H1 (cell line): ENCODE data around the gene RIT2. TPM values are rescaled to one million over a fixed set of nuclear protein-coding genes. Genes with fewer than 3 reads are reported as not detected.

Experiments
- CTCF ChIA-PET: fragments of 300-600 bp; sonication (Branson Sonifier 250); formaldehyde crosslinking; loops from one replicate; lab custom pipeline; 2021; ENCODE audit not compliant: partially characterized antibody; lab: Charles Lee
- POLR2A ChIA-PET: fragments of 300-600 bp; sonication (Branson Sonifier 250); formaldehyde crosslinking; loops from one replicate; lab custom pipeline; 2021; ENCODE audit warnings: inconsistent platforms; ENCODE audit not compliant: partially characterized antibody; lab: Charles Lee
- DNase-seq, 2 experiments: peaks; one replicate each; pipeline versions ENCODE4 v3.0.0 to v3.0.0-alpha.2; 2010 to 2022; ENCODE audit warnings: low spot score in 2 of 2, low read depth in 1 of 2, mixed read lengths in 1 of 2
- FAIRE-seq: peaks from 2 replicates; lab custom pipeline; 2011; peaks lifted over from hg19 to GRCh38; lab: Jason Lieb, UNC
- H2AFZ ChIP-seq: 2 replicates; pipeline ENCODE4 v1.8.1; 2012; ENCODE audit warnings: low read length, inconsistent platforms
- H2AK5ac ChIP-seq: 2 replicates; pipeline ENCODE4 v1.6.1; 2013; ENCODE audit warnings: low read depth, low read length
- H2BK120ac ChIP-seq: replicated peaks from 2 replicates; pipeline ENCODE3; 2013; ENCODE audit warnings: low read depth, low read length, inconsistent platforms
- H2BK12ac ChIP-seq: 2 replicates; pipeline ENCODE4 v1.6.1; 2013; ENCODE audit warnings: low read depth, low read length
- H2BK15ac ChIP-seq: 2 replicates; pipeline ENCODE4 v1.6.1; 2013; ENCODE audit warnings: low read length
- H2BK20ac ChIP-seq: 2 replicates; pipeline ENCODE4 v1.6.1; 2013; ENCODE audit warnings: low read length
- H2BK5ac ChIP-seq: 2 replicates; pipeline ENCODE4 v1.6.1; 2013; ENCODE audit warnings: low read depth, low read length
- H3K14ac ChIP-seq: 2 replicates; pipeline ENCODE4 v1.6.1; 2013; ENCODE audit warnings: inconsistent platforms; ENCODE audit not compliant: insufficient read length
- H3K18ac ChIP-seq: 2 replicates; pipeline ENCODE4 v1.6.1; 2013; ENCODE audit warnings: low read length; ENCODE audit errors: extremely low read depth
- H3K23ac ChIP-seq: 2 replicates; pipeline ENCODE4 v1.6.1; 2013; ENCODE audit warnings: inconsistent platforms; ENCODE audit not compliant: insufficient read length
- H3K23me2 ChIP-seq: 2 replicates; pipeline ENCODE4 v1.6.1; 2013; ENCODE audit warnings: low read depth, low read length
- H3K27ac ChIP-seq: 2 replicates; pipeline ENCODE4 v1.6.1; 2011; ENCODE audit warnings: low read depth, low read length, inconsistent platforms
- H3K27me3 ChIP-seq, 4 experiments: replicated peaks in 1 of 4; 1 replicate in 1 of 4; 2 replicates in 3 of 4; pipeline versions ENCODE4 v1.6.1 to v1.8.1; 2011 to 2013; ENCODE audit warnings: low read length in 3 of 4, mild to moderate bottlenecking in 3 of 4, inconsistent platforms in 2 of 4, mixed read lengths in 2 of 4, moderate library complexity in 1 of 4; ENCODE audit not compliant: control insufficient read depth in 3 of 4, insufficient read depth in 3 of 4; ENCODE audit errors: extremely low read depth in 1 of 4
- H3K36me3 ChIP-seq, 4 experiments: 2 replicates each; pipeline versions ENCODE4 v1.6.1 to v1.8.1; 2011 to 2013; ENCODE audit warnings: mild to moderate bottlenecking in 4 of 4, low read length in 3 of 4, moderate library complexity in 2 of 4, control low read depth in 1 of 4, inconsistent platforms in 1 of 4; ENCODE audit not compliant: insufficient read depth in 4 of 4, control insufficient read depth in 2 of 4
- H3K4ac ChIP-seq: replicated peaks from 2 replicates; pipeline ENCODE3; 2013; ENCODE audit warnings: low read length, low read depth, mixed read lengths, inconsistent platforms; ENCODE audit not compliant: insufficient read length
- H3K4me1 ChIP-seq, 4 experiments: replicated peaks in 1 of 4; 1 replicate in 1 of 4; 2 replicates in 3 of 4; pipeline versions ENCODE4 v1.6.1 to v1.8.1; 2011 to 2013; ENCODE audit warnings: low read length in 3 of 4, inconsistent platforms in 2 of 4, mixed read lengths in 1 of 4; ENCODE audit not compliant: insufficient read depth in 4 of 4, control insufficient read depth in 3 of 4
- H3K4me2 ChIP-seq, 2 experiments: 2 replicates each; pipeline versions ENCODE4 v1.6.1 to v1.8.1; 2011 to 2013; ENCODE audit warnings: low read depth in 2 of 2, low read length in 2 of 2, control low read depth in 1 of 2, inconsistent platforms in 1 of 2, mild to moderate bottlenecking in 1 of 2; ENCODE audit not compliant: insufficient read depth in 1 of 2
- H3K4me3 ChIP-seq, 4 experiments: fragments of 200-600, 300-600 bp in 1 of 4; sonication (generic), shearing (Covaris generic), sonication (Bioruptor Twin) in 1 of 4; 2 replicates each; pipeline versions ENCODE4 v1.5.1 to v1.8.1; 2011 to 2016; ENCODE audit warnings: low read length in 4 of 4, low read depth in 3 of 4, control low read depth in 2 of 4, inconsistent platforms in 2 of 4, mild to moderate bottlenecking in 2 of 4, mixed read lengths in 1 of 4, moderate library complexity in 1 of 4; ENCODE audit not compliant: insufficient read depth in 2 of 4; ENCODE audit errors: extremely low read depth in 1 of 4
- H3K56ac ChIP-seq: replicated peaks from 2 replicates; pipeline ENCODE3; 2013; ENCODE audit warnings: low read depth, mild to moderate bottlenecking, mixed read lengths, low read length, inconsistent platforms; ENCODE audit not compliant: insufficient read length
- H3K79me1 ChIP-seq: 2 replicates; pipeline ENCODE4 v1.6.1; 2013; ENCODE audit warnings: low read depth, low read length, control low read depth
- H3K79me2 ChIP-seq, 2 experiments: 2 replicates each; pipeline versions ENCODE4 v1.6.1 to v1.8.1; 2012 to 2013; ENCODE audit warnings: low read length in 2 of 2, mild to moderate bottlenecking in 2 of 2, inconsistent platforms in 1 of 2; ENCODE audit not compliant: insufficient read depth in 2 of 2, control insufficient read depth in 1 of 2
- H3K9ac ChIP-seq, 4 experiments: replicated peaks in 1 of 4; 1 replicate in 1 of 4; 2 replicates in 3 of 4; pipeline versions ENCODE4 v1.6.1 to v1.8.1; 2011 to 2013; ENCODE audit warnings: low read depth in 3 of 4, low read length in 3 of 4, control low read depth in 2 of 4, mild to moderate bottlenecking in 2 of 4, moderate library complexity in 2 of 4, inconsistent platforms in 1 of 4; ENCODE audit errors: extremely low read depth in 1 of 4
- H3K9me3 ChIP-seq, 2 experiments: 2 replicates each; pipeline versions ENCODE4 v1.6.1 to v1.8.1; 2012 to 2013; ENCODE audit warnings: mild to moderate bottlenecking in 2 of 2, moderate library complexity in 2 of 2, control low read depth in 1 of 2, inconsistent platforms in 1 of 2, low read depth in 1 of 2, low read length in 1 of 2, mixed read lengths in 1 of 2; ENCODE audit not compliant: insufficient read depth in 2 of 2
- H4K20me1 ChIP-seq, 2 experiments: replicated peaks in 1 of 2; 2 replicates each; pipeline versions ENCODE3 to v1.8.1; 2011 to 2013; ENCODE audit warnings: inconsistent platforms in 2 of 2, low read length in 2 of 2, mild to moderate bottlenecking in 1 of 2; ENCODE audit not compliant: insufficient read depth in 2 of 2, control insufficient read depth in 1 of 2
- H4K5ac ChIP-seq: 2 replicates; pipeline ENCODE4 v1.6.1; 2013; ENCODE audit warnings: low read length, low read depth, mixed read lengths, inconsistent platforms; ENCODE audit not compliant: insufficient read length
- H4K8ac ChIP-seq: 2 replicates; pipeline ENCODE4 v1.8.0; 2013; ENCODE audit warnings: mild to moderate bottlenecking, moderate library complexity, low read length, inconsistent platforms; ENCODE audit not compliant: insufficient read depth; ENCODE audit errors: extremely low read depth
- H4K91ac ChIP-seq: replicated peaks from 2 replicates; pipeline ENCODE3; 2013; ENCODE audit warnings: low read length, mixed read lengths, inconsistent platforms; ENCODE audit not compliant: insufficient read length
- CHD2 ChIP-seq: IDR thresholded peaks from 2 replicates; pipeline ENCODE4 v1.6.1; 2012; ENCODE audit warnings: low read length, improper control_type of control experiment
- RNF2 ChIP-seq: fragments of 200-900, 300-1000 bp; sonication (generic); IDR thresholded peaks from 2 replicates; pipeline ENCODE4 v1.7.1; 2016; ENCODE audit warnings: borderline replicate concordance, low read depth, mild to moderate bottlenecking, antibody characterized with exemption, low read length; ENCODE audit not compliant: poor library complexity, severe bottlenecking; ENCODE audit errors: missing control alignments
- RXRA ChIP-seq: IDR thresholded peaks from 2 replicates; pipeline ENCODE4 v1.6.1; 2011; ENCODE audit warnings: low read depth, mild to moderate bottlenecking, low read length, moderate library complexity; ENCODE audit not compliant: insufficient read depth
- SAP30 ChIP-seq: fragments of 300-600 bp; sonication (generic); IDR thresholded peaks from 2 replicates; pipeline ENCODE4 v1.7.1; 2012; ENCODE audit warnings: low read length, moderate library complexity, mild to moderate bottlenecking, inconsistent platforms; ENCODE audit not compliant: insufficient read depth, insufficient replicate concordance
- TAF1 ChIP-seq: IDR thresholded peaks from 2 replicates; pipeline ENCODE4 v1.6.1; 2011; ENCODE audit warnings: mild to moderate bottlenecking, low read depth, low read length
- WGBS, 2 experiments: shearing (Covaris generic) in 1 of 2; methylation state at CpG; one replicate each; pipeline versions ENCODE4 v1.1.6 to v1.1.7; 2013 to 2015; ENCODE audit warnings: low lambda C conversion rate in 2 of 2, mixed read lengths in 2 of 2, inconsistent platforms in 1 of 2, low coverage in 1 of 2, missing lambda C conversion rate in 1 of 2; ENCODE audit not compliant: insufficient replicate concordance in 2 of 2, insufficient coverage in 1 of 2, insufficient read length in 1 of 2; ENCODE audit errors: extremely low coverage in 1 of 2, missing lambda C conversion rate in 1 of 2; 5-methylcytosine and 5-hydroxymethylcytosine counted together
- polyA plus RNA-seq, 7 experiments: library from polyadenylated mRNA; depleted of rRNA in 3 of 7; stranded (reverse) in 5 of 7; unstranded in 2 of 7; fragments of >200 nt in 5 of 7; fragments of 200-250 nt in 2 of 7; gene quantifications; 1 replicate in 5 of 7; 2 replicates in 1 of 7; 4 replicates in 1 of 7; pipeline versions ENCODE4 v1.2.1 to v1.2.3, GENCODE V29; 2011 to 2013; ENCODE audit warnings: missing spikeins in 2 of 7, mixed read lengths in 2 of 7
- total RNA-seq: library from RNA; stranded (reverse); fragmentation: NEBNext Ultra II Directional; extraction: Animal tissue kit (Norgen Biotek cat#: 25700); gene quantifications from 2 replicates; pipeline ENCODE4 v1.2.1, GENCODE V29; 2021
- TF ChIP-seq, protein P1 (sequence below), 3 experiments: IDR thresholded peaks; 1 replicate in 2 of 3; 2 replicates in 1 of 3; pipeline versions ENCODE4 v1.5.1 to v1.6.1; 2011; ENCODE audit warnings: low read length in 3 of 3, mild to moderate bottlenecking in 3 of 3, inconsistent platforms in 2 of 3, low read depth in 1 of 3, moderate library complexity in 1 of 3; ENCODE audit not compliant: insufficient read depth in 1 of 3; ENCODE audit errors: control extremely low read depth in 1 of 3

Gene RIT2
- total and polyA plus RNA-seq, 2 of the 8 experiments (the other 6 are each of a cell fraction or from before 2014, with no cell fraction given), result 0.67 to 3.2 TPM

GRCh38 chr18:42980426-42980825 lies 135.1 kb downstream of the RIT2 start:
- no peak overlapping the region for H3K23ac ChIP-seq
- WGBS, 2 experiments, result 94% methylated on average over 1 of the region's 1 CpG; no CpG with 5 or more reads in 1 of the 2 experiments
- CTCF ChIA-PET, result no interaction called here

More at GRCh38 chr18:42980426-42980825, 135.1 kb downstream of the RIT2 start:
- Histone ChIP-seq H3K23me2 (no peaks in the 10 kb centered on the region), H3K56ac (no peak overlapping the region), H3K18ac (no peak overlapping the region), H2AK5ac (no peak overlapping the region), H2BK15ac (no peak overlapping the region), H3K14ac (no peak overlapping the region), H4K5ac (no peak overlapping the region), H4K20me1 (no peaks in the 10 kb centered on the region), H3K4me1 (peaks cover 0 to 5% (median 0%) of the 10 kb centered on the region in 4 experiments; a peak in 1 of 7 replicates), H2BK20ac (no peak overlapping the region), H2AFZ (no peak overlapping the region), H3K4me3 (no peak overlapping the region), H3K9ac (no peak overlapping the region), H3K36me3 (no peaks in the 10 kb centered on the region), H3K4me2 (no peak overlapping the region), H3K79me2 (no peaks in the 10 kb centered on the region), H3K4ac (no peak overlapping the region), H3K27me3 (no peaks in the 10 kb centered on the region), H3K9me3 (no peaks in the 10 kb centered on the region; a peak in 1 of 4 replicates), H2BK12ac (no peak overlapping the region), H4K91ac (no peak overlapping the region)
- POLR2A ChIA-PET, result no interaction called here
- FAIRE-seq, result no peak
- no peak for DNase-seq
- TF ChIP-seq CHD2, result no peak
- TF ChIP-seq, protein P1, sequence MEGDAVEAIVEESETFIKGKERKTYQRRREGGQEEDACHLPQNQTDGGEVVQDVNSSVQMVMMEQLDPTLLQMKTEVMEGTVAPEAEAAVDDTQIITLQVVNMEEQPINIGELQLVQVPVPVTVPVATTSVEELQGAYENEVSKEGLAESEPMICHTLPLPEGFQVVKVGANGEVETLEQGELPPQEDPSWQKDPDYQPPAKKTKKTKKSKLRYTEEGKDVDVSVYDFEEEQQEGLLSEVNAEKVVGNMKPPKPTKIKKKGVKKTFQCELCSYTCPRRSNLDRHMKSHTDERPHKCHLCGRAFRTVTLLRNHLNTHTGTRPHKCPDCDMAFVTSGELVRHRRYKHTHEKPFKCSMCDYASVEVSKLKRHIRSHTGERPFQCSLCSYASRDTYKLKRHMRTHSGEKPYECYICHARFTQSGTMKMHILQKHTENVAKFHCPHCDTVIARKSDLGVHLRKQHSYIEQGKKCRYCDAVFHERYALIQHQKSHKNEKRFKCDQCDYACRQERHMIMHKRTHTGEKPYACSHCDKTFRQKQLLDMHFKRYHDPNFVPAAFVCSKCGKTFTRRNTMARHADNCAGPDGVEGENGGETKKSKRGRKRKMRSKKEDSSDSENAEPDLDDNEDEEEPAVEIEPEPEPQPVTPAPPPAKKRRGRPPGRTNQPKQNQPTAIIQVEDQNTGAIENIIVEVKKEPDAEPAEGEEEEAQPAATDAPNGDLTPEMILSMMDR (IDR thresholded peaks at IDR 0.05; ENCODE audit: control extremely low read depth in 1 of 3, insufficient read depth in 1 of 3, low read depth in 1 of 3, low read length in 3 of 3), result no peak
- no peak for TF ChIP-seq RXRA
- TF ChIP-seq RNF2, result no peak
- no peak for TF ChIP-seq SAP30
- no peak for TF ChIP-seq TAF1
- TF ChIP-seq, all 59 proteins: peak for 0
- Histone ChIP-seq H3K79me1 (no peaks in the 10 kb centered on the region), H4K8ac (no peak overlapping the region), H2BK5ac (no peak overlapping the region), H2BK120ac (no peak overlapping the region), H3K27ac (no peak overlapping the region)
